HG02981 (cell line): ENCODE data around the gene ELK4.

ENCODE experiments used
- ATAC-seq: cut with Tn5 transposase; IDR thresholded peaks from one replicate; pipeline ENCODE4 v1.9.1; 2021; ENCODE audit warnings: mild to moderate bottlenecking, moderate library complexity; ENCODE audit not compliant: unreplicated experiment

The ELK4 gene

DNA sequence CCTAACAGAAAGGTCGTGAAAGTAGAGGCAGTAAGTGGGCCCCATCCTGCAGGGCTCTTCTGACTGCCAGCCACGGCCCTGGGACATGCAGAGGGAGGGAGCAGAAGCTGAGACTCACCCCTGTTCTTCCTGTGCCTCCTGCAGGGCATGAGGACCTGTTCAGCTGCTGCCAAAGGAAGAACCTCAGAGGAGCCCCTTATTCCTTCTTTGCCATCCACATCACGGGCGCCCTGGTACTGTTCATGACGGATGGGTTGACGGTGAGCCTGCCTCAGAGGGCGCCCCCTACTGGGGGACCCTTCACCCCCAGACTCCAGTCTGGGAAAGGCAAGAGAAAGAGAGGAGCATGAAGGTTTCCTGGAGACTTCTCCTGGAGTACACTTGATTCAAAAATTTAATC lies 47.1 kb downstream of the ELK4 start:
- no peak for ATAC-seq

- no peak for ATAC-seq
Observed at GRCh38 chr1:205583461-205584130, 48.2 kb downstream of the ELK4 start.

DNA sequence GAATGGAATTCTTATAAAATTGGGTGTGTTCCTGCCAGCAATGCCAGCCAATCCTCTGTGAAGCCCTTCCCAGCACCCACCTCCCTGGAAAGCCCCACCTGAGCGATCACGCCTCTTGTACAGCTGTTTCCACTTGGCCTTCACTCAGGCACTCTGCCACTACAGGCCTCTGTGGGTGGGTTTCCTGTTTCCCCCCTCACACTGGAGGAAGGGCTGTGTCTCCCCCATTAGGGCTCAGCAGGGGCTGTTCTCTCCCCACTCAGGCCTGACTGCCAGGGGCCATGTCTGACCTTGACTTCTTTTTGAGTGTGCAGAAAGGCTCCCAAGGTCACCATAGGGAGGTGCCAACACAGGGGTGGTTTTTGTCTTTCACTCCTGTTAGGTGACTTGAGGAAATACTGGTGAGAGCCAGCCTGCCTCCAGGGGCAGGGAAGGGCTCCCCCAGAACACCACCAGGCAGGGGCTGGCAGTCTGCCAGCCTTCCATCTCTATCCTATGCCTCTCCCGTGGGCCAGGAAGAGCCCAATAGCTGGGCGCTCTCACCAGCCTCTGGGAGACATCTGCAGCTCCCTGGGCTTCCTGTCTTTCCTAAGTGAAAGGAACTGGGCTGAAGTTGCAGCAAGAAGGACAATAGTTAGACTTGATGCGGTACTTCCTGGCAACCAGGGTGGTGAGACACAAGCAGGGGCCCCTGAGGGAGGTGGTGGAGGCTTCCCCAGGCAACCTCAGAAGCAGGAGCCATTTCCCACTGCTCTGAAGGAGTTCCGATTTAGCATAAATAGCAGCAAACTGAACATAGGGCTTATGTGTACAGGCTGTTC lies 49.1 kb downstream of the ELK4 start:
- no peak for ATAC-seq

GRCh38 chr1:205582046-205582445 lies 49.8 kb downstream of the ELK4 start:
- no peak for ATAC-seq

DNA sequence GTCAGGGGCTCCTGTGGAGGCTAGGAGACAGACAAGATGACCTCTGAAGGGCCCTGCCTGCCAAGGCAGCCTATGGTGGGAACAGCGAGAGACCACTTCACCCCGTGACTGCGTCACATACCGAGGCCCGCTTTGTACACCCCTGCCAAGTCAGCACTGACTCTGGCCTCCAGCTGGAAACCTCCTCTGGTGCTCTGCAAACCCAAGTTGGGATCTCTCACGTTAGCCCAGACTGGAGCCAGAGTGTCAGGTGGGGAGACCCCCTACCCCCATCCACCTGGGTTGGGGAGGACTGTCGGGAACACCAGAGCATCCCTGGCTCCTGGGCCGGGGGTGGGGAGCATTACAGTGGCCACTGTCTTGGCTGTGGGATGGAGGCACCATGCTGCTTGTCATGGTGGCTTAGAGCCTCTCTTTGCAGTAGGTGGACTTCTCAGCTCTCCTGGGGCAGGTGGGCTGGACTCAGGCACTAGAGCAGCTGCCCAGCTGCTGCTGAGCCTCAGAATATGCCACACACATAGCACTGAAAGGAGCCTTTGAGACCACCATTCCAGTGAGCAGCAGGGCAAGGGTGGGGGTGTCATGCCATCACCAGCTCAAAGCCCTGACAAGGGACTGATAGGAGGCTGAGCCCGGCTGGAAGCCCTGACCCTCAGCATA lies 50.4 kb downstream of the ELK4 start:
- ATAC-seq = no peak

GRCh38 chr1:205580923-205581180 lies 51.0 kb downstream of the ELK4 start:
- no peak for ATAC-seq

- no peak for ATAC-seq
Observed at GRCh38 chr1:205580140-205580922, 51.5 kb downstream of the ELK4 start.

- no peak for ATAC-seq
Observed at GRCh38 chr1:205579711-205580110, 52.1 kb downstream of the ELK4 start.

GRCh38 chr1:205578780-205579571 lies 52.8 kb downstream of the ELK4 start:
- ATAC-seq = no peak

GRCh38 chr1:205577874-205578658 lies 53.7 kb downstream of the ELK4 start:
- no peak for ATAC-seq

GRCh38 chr1:205576805-205577761 lies 54.7 kb downstream of the ELK4 start:
- ATAC-seq = no peak

GRCh38 chr1:205576011-205576410 lies 55.8 kb downstream of the ELK4 start:
- ATAC-seq = no peak

DNA sequence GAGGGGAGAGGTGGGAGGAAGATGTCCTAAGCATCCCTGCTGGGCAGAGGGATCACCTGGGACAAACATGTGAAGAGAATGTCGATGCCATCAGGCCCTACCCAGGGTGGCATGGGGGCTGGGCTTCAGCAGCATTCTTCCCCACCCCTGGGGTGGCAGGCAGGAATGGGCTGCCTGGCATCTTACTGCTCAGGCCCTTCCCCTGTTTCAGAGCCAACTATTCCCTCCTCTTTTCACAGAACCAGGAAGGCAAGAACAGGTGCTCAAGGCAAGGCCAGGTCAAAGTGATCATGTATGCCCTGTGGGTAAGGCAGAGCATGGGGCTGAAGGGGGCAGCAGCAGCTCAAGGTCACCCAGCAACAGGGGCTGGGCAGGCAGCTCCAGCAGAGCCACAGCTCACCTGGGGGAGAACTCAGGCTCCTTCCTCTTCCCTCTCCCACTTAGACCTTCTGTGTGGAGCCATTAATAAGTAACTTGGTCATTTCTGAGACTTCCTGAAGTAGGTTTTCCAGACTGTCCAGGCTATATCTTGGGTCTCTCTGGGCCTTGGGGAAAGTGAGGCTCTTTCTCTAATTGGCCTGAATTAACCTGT lies 56.4 kb downstream of the ELK4 start:
- ATAC-seq = no peak

DNA sequence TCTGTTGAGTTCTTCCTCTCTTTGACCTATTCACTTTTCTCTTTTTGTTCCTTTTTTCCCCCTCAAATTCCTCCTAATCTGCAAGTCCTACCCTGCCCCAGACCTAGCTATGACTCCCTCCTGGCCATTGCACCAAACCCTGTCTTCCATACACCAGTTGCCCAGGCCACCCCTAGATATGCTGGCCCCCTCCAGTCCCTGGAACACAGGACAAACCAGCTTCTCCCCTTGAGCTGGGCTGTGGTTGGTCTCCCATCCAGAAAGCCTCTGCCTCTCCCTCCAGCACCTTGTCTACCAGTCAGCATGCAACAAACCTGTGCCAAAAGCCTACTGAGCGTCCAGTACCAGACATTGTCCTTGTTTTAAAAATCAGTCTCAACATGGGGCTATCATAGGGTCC lies 59.4 kb downstream of the ELK4 start:
- ATAC-seq = no peak

DNA sequence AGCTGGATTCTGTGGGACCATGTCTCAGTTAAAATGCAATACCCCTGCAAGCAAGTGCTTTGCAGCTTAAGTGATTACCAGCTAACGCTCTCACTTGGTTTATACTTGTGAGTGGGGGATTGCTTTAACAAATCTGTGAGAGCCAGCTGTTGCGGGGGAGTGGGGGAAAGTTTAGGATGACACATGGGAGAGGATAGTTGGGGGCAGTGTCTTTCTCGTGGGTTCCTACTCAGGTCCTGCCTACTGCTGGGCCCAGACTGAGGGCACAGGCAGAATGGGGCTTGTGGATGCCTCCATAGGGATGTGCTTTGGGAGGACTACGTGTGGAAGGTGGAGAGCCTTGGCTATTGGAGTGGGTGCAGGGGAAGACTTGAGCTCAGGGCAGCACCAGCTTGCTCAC lies 60.1 kb downstream of the ELK4 start:
- no peak for ATAC-seq

DNA sequence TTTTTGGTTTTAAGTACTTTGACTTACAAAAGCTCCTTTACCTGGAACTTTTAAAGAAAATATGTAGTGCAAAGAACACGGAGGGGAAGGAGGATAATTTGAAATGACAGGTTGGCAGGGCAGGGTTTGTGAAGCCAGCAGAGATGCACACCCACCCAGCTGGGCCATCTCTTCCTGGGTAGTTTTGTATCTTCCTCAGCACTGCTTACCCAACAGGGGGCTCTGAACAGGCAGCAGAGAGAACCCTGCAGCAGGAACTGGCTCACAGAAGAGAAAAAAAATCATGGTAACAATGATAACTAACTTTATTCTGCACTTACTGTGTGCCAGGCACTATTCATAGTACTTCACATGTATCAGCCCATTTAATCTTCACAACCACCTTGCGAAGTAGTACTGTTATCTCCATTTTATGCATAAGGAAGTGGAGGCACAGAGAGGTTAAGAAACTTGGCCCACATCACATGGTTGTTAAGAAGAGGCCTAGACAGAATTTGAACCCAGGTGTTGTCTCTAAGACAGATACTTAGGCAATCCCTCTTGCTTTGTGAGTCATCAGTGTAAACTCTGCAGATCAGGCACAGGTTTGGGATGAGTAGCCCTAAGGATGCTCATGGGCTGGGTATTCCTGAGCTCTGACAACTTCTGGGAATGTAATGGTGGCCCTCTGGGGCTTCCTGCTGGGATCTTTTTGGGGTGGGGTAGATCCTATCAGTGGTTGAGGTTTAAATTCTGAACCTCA lies 60.8 kb downstream of the ELK4 start:
- ATAC-seq = no peak

DNA sequence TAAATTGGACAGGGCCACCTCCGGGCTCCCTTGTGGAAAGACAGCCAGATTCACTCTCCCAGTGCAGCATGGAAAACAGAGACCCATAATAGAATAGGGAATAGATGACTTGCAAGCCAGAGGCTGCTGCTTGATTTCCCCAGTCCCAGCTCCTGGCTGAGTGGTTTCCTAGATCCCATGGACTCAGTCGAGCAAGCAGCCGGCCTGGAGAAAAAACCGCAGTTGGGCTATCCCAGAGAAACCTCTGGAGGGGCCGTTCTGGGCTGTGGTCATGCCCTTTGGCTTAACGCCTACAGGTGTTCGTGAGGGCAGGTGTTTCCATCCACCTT lies 61.7 kb downstream of the ELK4 start:
- no peak for ATAC-seq
